ENCODE measurements around the gene AFF1. TPM values are rescaled to one million over a fixed set of nuclear protein-coding genes. Genes with fewer than 3 reads are reported as not detected.

Gene AFF1
- total RNA-seq, 3 donors from 2014 or later, result 20.0 to 35.5 (median 26.5) TPM

DNA sequence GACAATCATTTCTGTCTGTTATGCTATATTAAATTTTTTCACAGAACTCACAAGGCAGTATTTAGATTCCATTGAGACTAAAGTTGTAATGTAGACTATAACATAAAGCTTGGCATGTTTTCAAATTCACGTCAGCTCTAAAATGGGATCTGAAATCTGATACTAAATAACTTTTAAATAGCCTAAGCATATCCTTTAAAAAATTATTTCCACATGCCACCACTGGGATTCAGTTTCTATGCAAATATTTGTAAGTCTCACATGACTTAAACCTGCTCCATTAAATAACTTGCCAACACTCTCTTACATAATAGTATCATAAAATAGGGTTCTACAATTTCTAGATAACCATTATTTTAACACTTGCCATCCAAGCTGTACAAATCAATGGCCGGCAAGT is 253.2 kb downstream of the AFF1 start:
- Mint-ChIP-seq H3K4me3 (no peak overlapping the region), H3K36me3 (ENCODE audit: insufficient read depth) (peaks cover 11% of the 10 kb centered on the region), H3K9me3 (no peaks in the 10 kb centered on the region), H3K27me3 (ENCODE audit: low read depth) (no peaks in the 10 kb centered on the region), H3K4me1 (ENCODE audit: low read depth) (no peaks in the 10 kb centered on the region)
- ATAC-seq (no peak), DNase-seq (no peak)

DNA sequence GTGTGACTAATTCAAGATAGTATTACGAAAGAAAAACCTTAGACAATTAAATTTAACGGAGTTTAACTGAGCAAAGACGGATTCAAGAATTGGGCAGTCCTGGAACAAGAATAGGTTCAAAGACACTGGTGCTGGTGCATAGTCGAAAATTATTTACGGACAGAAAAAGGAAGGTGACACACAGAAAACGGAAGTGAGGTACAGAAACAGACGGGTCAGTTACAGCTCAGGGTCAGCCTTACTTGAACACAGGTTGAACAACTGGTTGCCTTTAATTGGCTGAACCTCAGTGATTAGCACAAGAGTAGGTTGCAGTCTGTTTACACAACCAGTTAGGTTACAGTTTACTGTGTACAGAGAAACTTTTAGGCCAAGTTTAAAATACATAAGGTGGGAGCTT is 254.1 kb downstream of the AFF1 start:
- no peak for ATAC-seq
- DNase-seq, result no peak
- Mint-ChIP-seq H3K36me3 (ENCODE audit: insufficient read depth) (peaks cover 10% of the 10 kb centered on the region), H3K4me3 (no peak overlapping the region), H3K9me3 (no peaks in the 10 kb centered on the region), H3K27me3 (ENCODE audit: low read depth) (no peaks in the 10 kb centered on the region), H3K4me1 (ENCODE audit: low read depth) (no peaks in the 10 kb centered on the region)

Other genes with a start within 250 kb of the AFF1 start
- not detected for gene SLC10A6, start 85.6 kb upstream of the AFF1 start, total RNA-seq
- gene C4orf36, start 42.6 kb upstream of the AFF1 start, total RNA-seq, result not detected